ENCODE measurements around the gene IGF2BP2. TPM values are rescaled to one million over a fixed set of nuclear protein-coding genes. Genes with fewer than 3 reads are reported as not detected.

IGF2BP2 gene
- total RNA-seq, 1 donor from 2014 or later, result 17.9 TPM

DNA sequence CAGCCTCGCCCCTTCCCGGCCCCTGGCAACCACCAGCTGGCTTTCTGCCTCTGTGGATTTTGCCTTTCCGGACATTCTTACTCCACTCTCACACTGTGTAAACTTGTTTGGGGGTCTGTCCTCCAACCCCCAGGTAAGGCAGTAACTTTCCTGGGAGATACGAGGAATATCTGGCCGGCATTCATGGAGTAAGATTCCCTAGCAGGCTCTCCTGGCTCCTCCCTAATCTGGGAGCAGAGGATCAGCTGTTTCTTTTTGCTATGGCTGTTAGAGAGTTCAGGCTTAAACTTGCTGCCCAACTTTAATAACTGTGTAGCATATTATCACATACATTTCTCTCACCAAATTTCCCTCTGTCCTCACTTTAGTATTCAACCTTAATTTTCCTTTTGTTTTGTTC is 64.3 kb downstream of the IGF2BP2 start:
- Histone ChIP-seq H3K4me3 (peak overlapping the region; percentile 39), H3K4me1 (peaks cover 50% of the 10 kb centered on the region), H3K27ac (replicated peaks) (no peak overlapping the region), H3K27me3 (ENCODE audit: low read depth) (no peaks in the 10 kb centered on the region), H3K36me3 (no peaks in the 10 kb centered on the region), H3K9me3 (replicated peaks) (no peaks in the 10 kb centered on the region)
- no peak for DNase-seq
- TF ChIP-seq, protein P1, sequence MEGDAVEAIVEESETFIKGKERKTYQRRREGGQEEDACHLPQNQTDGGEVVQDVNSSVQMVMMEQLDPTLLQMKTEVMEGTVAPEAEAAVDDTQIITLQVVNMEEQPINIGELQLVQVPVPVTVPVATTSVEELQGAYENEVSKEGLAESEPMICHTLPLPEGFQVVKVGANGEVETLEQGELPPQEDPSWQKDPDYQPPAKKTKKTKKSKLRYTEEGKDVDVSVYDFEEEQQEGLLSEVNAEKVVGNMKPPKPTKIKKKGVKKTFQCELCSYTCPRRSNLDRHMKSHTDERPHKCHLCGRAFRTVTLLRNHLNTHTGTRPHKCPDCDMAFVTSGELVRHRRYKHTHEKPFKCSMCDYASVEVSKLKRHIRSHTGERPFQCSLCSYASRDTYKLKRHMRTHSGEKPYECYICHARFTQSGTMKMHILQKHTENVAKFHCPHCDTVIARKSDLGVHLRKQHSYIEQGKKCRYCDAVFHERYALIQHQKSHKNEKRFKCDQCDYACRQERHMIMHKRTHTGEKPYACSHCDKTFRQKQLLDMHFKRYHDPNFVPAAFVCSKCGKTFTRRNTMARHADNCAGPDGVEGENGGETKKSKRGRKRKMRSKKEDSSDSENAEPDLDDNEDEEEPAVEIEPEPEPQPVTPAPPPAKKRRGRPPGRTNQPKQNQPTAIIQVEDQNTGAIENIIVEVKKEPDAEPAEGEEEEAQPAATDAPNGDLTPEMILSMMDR (IDR thresholded peaks at IDR 0.05; ENCODE audit: borderline replicate concordance), result no peak
- intact Hi-C loops (cut with micrococcal nuclease), result loop anchor here (10.0 kb wide), 1 partner anchor 86 kb away; no protein-coding TSS in a partner anchor

DNA sequence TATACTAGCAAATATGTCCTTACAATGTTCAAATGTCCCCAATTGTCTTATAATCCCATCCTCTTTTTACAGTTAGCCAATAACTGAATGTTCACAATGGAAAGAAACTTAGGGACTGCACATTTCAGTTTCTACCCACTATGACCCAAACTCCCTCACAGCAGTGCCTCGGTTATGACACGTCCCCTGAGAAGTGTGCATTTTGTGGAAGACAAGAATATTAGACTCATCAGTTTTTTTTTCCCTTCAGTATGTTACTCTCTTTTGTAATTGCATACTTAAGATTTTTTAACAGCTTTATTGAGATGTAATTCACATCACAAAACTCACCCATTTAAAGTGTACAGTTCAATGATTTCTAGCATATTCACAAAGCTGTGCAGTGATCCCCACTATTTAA is 64.8 kb downstream of the IGF2BP2 start:
- H3K4me3 ChIP-seq, result no peak overlapping the region
- DNase-seq, result no peak
- H3K4me1 ChIP-seq, result peaks cover 46% of the 10 kb centered on the region
- H3K36me3 ChIP-seq, result no peaks in the 10 kb centered on the region
- peaks cover 4% of the 10 kb centered on the region for H3K9me3 ChIP-seq (replicated peaks)
- intact Hi-C loops (cut with micrococcal nuclease), result loop anchor here (10.0 kb wide), 1 partner anchor 85 kb away; no protein-coding TSS in a partner anchor
- no peaks in the 10 kb centered on the region for H3K27me3 ChIP-seq (ENCODE audit: low read depth)
- H3K27ac ChIP-seq (replicated peaks), result no peak overlapping the region
- TF ChIP-seq, protein P1 (IDR thresholded peaks at IDR 0.05; ENCODE audit: borderline replicate concordance), result no peak

DNA sequence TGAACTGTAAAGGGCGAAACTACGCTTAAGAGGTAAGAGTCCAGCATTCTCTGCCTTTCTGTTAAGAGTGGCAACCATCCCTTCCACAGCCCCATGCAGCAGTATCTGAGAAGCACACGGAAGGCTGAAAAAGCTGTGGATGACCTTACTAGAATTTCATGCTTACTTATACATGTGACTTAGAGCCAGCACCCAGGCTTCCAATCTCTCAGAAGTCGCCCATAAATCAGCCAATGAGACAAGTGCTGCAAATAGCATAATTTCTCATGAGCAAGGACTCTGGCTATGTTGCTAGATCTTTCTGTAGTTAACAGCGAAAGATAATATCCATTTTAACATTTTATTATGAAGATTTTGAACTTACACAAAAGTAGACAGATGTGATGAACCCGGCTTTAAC is 65.3 kb downstream of the IGF2BP2 start:
- Histone ChIP-seq H3K27me3 (ENCODE audit: low read depth) (no peaks in the 10 kb centered on the region), H3K9me3 (replicated peaks) (peaks cover 10% of the 10 kb centered on the region), H3K4me1 (peaks cover 40% of the 10 kb centered on the region), H3K36me3 (no peaks in the 10 kb centered on the region), H3K27ac (replicated peaks) (no peak overlapping the region), H3K4me3 (no peak overlapping the region)
- intact Hi-C loops (cut with micrococcal nuclease), result no loop called here
- DNase-seq, result no peak
- TF ChIP-seq, protein P1 (IDR thresholded peaks at IDR 0.05; ENCODE audit: borderline replicate concordance), result no peak

DNA sequence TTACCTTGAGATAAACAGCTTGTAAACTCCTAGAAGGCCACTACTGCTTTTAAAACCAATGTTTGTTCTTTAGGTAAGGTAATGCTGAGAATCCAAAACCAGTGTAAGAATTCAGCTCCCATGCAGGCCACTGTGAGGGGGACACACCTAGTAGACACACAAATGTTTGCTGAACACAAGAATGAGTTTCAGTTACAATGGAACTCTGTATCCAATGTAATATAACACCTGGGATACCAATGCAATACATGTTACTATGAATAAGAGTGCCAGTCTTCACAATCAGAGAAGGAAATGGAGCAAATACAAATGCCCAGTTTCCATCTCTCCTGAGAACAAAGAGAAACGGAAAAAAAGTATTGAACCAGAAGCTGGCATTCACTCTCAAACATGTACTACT is 65.9 kb downstream of the IGF2BP2 start:
- no peak overlapping the region for H3K27ac ChIP-seq (replicated peaks)
- no peaks in the 10 kb centered on the region for H3K27me3 ChIP-seq (ENCODE audit: low read depth)
- H3K4me3 ChIP-seq, result no peak overlapping the region
- DNase-seq, result no peak
- H3K36me3 ChIP-seq, result no peaks in the 10 kb centered on the region
- TF ChIP-seq, protein P1 (IDR thresholded peaks at IDR 0.05; ENCODE audit: borderline replicate concordance), result no peak
- H3K4me1 ChIP-seq, result peaks cover 34% of the 10 kb centered on the region
- intact Hi-C loops (cut with micrococcal nuclease), result no loop called here
- peaks cover 11% of the 10 kb centered on the region for H3K9me3 ChIP-seq (replicated peaks)

DNA sequence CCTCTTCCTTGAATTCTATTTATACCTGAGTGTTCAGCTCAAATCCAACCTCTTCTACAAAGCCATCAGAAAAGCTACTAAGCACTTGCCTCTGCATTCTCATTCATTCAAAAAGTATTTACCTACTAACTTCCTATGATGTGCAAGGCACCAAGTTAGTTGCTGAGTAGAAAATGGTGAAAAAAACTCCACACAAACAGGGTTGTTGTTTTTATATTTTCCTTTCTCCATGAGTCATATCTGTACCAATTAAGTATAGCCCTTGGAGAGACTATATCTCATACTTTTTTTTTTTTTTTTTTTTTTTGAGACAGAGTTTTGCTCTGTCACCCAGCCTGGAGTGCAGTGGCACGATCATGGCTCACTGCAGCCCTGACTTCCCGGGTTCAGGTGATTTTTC is 67.7 kb downstream of the IGF2BP2 start:
- H3K27ac ChIP-seq (replicated peaks), result no peak overlapping the region

More for the DNA sequence above, 67.7 kb downstream of the IGF2BP2 start:
- no peak for DNase-seq
- intact Hi-C loops (cut with micrococcal nuclease), result no loop called here
- TF ChIP-seq, protein P1 (IDR thresholded peaks at IDR 0.05; ENCODE audit: borderline replicate concordance), result no peak
- Histone ChIP-seq H3K27me3 (ENCODE audit: low read depth) (no peaks in the 10 kb centered on the region), H3K36me3 (no peaks in the 10 kb centered on the region), H3K4me3 (no peak overlapping the region), H3K4me1 (peaks cover 29% of the 10 kb centered on the region), H3K9me3 (replicated peaks) (peaks cover 11% of the 10 kb centered on the region)
